ENCODE results near the gene VPS54. TPM values are rescaled to one million over a fixed set of nuclear protein-coding genes. Genes with fewer than 3 reads are reported as not detected.

The VPS54 gene
- total and polyA plus RNA-seq, 9 of the 15 experiments (the other 6 are each of a cell fraction or from before 2014, with no cell fraction given) = 4.9 to 23.2 (median 13.2) TPM

GRCh38 chr2:63843791-63844190 lies 175.4 kb downstream of the VPS54 start (continued):
- TF ChIP-seq NKRF (IDR thresholded peaks at IDR 0.05; ENCODE audit: borderline replicate concordance) (no peak), SP2 (IDR thresholded peaks at IDR 0.05; ENCODE audit: extremely low read depth, low read depth, low read length, poor library complexity, severe bottlenecking) (no peak), NUFIP1 (IDR thresholded peaks at IDR 0.05; ENCODE audit: partially characterized antibody) (no peak)
- TF ChIP-seq, protein P1, sequence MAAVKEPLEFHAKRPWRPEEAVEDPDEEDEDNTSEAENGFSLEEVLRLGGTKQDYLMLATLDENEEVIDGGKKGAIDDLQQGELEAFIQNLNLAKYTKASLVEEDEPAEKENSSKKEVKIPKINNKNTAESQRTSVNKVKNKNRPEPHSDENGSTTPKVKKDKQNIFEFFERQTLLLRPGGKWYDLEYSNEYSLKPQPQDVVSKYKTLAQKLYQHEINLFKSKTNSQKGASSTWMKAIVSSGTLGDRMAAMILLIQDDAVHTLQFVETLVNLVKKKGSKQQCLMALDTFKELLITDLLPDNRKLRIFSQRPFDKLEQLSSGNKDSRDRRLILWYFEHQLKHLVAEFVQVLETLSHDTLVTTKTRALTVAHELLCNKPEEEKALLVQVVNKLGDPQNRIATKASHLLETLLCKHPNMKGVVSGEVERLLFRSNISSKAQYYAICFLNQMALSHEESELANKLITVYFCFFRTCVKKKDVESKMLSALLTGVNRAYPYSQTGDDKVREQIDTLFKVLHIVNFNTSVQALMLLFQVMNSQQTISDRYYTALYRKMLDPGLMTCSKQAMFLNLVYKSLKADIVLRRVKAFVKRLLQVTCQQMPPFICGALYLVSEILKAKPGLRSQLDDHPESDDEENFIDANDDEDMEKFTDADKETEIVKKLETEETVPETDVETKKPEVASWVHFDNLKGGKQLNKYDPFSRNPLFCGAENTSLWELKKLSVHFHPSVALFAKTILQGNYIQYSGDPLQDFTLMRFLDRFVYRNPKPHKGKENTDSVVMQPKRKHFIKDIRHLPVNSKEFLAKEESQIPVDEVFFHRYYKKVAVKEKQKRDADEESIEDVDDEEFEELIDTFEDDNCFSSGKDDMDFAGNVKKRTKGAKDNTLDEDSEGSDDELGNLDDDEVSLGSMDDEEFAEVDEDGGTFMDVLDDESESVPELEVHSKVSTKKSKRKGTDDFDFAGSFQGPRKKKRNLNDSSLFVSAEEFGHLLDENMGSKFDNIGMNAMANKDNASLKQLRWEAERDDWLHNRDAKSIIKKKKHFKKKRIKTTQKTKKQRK (IDR thresholded peaks at IDR 0.05; ENCODE audit: borderline replicate concordance, low read depth, low read length) = no peak
- TF ChIP-seq, protein P2, sequence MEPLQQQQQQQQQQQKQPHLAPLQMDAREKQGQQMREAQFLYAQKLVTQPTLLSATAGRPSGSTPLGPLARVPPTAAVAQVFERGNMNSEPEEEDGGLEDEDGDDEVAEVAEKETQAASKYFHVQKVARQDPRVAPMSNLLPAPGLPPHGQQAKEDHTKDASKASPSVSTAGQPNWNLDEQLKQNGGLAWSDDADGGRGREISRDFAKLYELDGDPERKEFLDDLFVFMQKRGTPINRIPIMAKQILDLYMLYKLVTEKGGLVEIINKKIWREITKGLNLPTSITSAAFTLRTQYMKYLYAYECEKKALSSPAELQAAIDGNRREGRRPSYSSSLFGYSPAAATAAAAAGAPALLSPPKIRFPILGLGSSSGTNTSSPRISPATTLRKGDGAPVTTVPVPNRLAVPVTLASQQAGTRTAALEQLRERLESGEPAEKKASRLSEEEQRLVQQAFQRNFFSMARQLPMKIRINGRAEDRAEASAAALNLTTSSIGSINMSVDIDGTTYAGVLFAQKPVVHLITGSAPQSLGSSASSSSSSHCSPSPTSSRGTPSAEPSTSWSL (CRISPR knock-in tag; IDR thresholded peaks at IDR 0.05; ENCODE audit: borderline replicate concordance) = no peak

Data from K562 (cell line).